HepG2 (cell line): ENCODE results near the gene TTPAL. TPM values are rescaled to one million over a fixed set of nuclear protein-coding genes. Genes with fewer than 3 reads are reported as not detected.
A peak's percentile ranks its signal among the peaks of the same experiment; 100 is the strongest.

ENCODE experiments used
- ATF7 ChIP-seq, 2 experiments: fragments of 450-650 bp in 1 of 2; sonication (generic) in 1 of 2; formaldehyde crosslinking in 1 of 2; IDR thresholded peaks; 2 replicates each; pipeline versions ENCODE4 v1.4.0 to v1.6.1; 2016 to 2020; ENCODE audit warnings: antibody characterized with exemption in 1 of 2, mild to moderate bottlenecking in 1 of 2, missing genetic modification reagents in 1 of 2
- BCL6 ChIP-seq: IDR thresholded peaks from 2 replicates; pipeline ENCODE4 v1.6.1; 2016; ENCODE audit warnings: missing genetic modification reagents, missing compliant biosample characterization
- EP300 ChIP-seq, 3 experiments: sonication (generic) in 1 of 3; formaldehyde crosslinking in 1 of 3; IDR thresholded peaks; 2 replicates each; pipeline versions ENCODE4 v1.5.1 to v1.6.1; 2011 to 2020; ENCODE audit warnings: low read depth in 2 of 3, low read length in 2 of 3, borderline replicate concordance in 1 of 3, improper control_type of control experiment in 1 of 3, mild to moderate bottlenecking in 1 of 3, missing genetic modification reagents in 1 of 3, moderate library complexity in 1 of 3
- HINFP ChIP-seq: sonication (generic); formaldehyde crosslinking; IDR thresholded peaks from 2 replicates; pipeline ENCODE4 v1.4.0; 2020; ENCODE audit warnings: low read depth, mild to moderate bottlenecking, missing genetic modification reagents
- IKZF5 ChIP-seq: IDR thresholded peaks from 2 replicates; pipeline ENCODE4 v1.6.1; 2018; ENCODE audit warnings: missing genetic modification reagents, mild to moderate bottlenecking, missing compliant biosample characterization
- MAX ChIP-seq: IDR thresholded peaks from 2 replicates; pipeline ENCODE4 v1.6.1; 2012; ENCODE audit warnings: inconsistent platforms
- MXD3 ChIP-seq: IDR thresholded peaks from 2 replicates; pipeline ENCODE4 v1.6.1; 2016; ENCODE audit warnings: mild to moderate bottlenecking, missing biosample characterization, missing genetic modification reagents
- NFATC3 ChIP-seq: sonication (generic); formaldehyde crosslinking; IDR thresholded peaks from 2 replicates; pipeline ENCODE4 v1.5.1; 2020; ENCODE audit warnings: mild to moderate bottlenecking, missing genetic modification reagents
- NFE2L2 ChIP-seq: fragments of 150-350 bp; IDR thresholded peaks from 2 replicates; pipeline ENCODE4 v1.6.1; 2014; ENCODE audit warnings: low read length
- NR1H2 ChIP-seq: sonication (generic); formaldehyde crosslinking; IDR thresholded peaks from 2 replicates; pipeline ENCODE4 v1.8.1; 2022; ENCODE audit warnings: low read depth, missing genetic modification reagents, borderline replicate concordance
- PLSCR1 ChIP-seq: sonication (generic); formaldehyde crosslinking; IDR thresholded peaks from 2 replicates; pipeline ENCODE4 v1.5.0; 2020; ENCODE audit warnings: missing genetic modification reagents, mild to moderate bottlenecking, borderline replicate concordance
- RAD51 ChIP-seq: fragments of 450-650 bp; IDR thresholded peaks from 2 replicates; pipeline ENCODE4 v1.6.1; 2016; ENCODE audit warnings: borderline replicate concordance
- RFXAP ChIP-seq: sonication (generic); formaldehyde crosslinking; IDR thresholded peaks from 2 replicates; pipeline ENCODE4 v1.4.0; 2020; ENCODE audit warnings: missing genetic modification reagents, borderline replicate concordance
- SMARCC2 ChIP-seq: fragments of 450-650 bp; IDR thresholded peaks from 2 replicates; pipeline ENCODE4 v1.6.1; 2017; ENCODE audit warnings: antibody characterized with exemption, mild to moderate bottlenecking
- SRY ChIP-seq: sonication (generic); formaldehyde crosslinking; IDR thresholded peaks from 2 replicates; pipeline ENCODE4 v1.8.0; 2022; ENCODE audit warnings: mild to moderate bottlenecking, missing genetic modification reagents
- TEF ChIP-seq: sonication (generic); formaldehyde crosslinking; IDR thresholded peaks from 2 replicates; pipeline ENCODE4 v1.5.0; 2020; ENCODE audit warnings: missing genetic modification reagents
- THAP11 ChIP-seq: IDR thresholded peaks from 2 replicates; pipeline ENCODE4 v1.6.1; 2016; ENCODE audit warnings: missing biosample characterization, missing genetic modification reagents
- U2AF2 ChIP-seq: fragments of 200-400 bp; formaldehyde crosslinking; IDR thresholded peaks from 2 replicates; pipeline ENCODE4 v1.6.1; 2017; ENCODE audit warnings: low read depth, mild to moderate bottlenecking, low read length
- ZNF275 ChIP-seq: sonication (generic); formaldehyde crosslinking; IDR thresholded peaks from 2 replicates; pipeline ENCODE4 v1.8.0; 2022; ENCODE audit warnings: missing genetic modification reagents, mild to moderate bottlenecking, inconsistent platforms, borderline replicate concordance
- ZNF276 ChIP-seq: sonication (generic); formaldehyde crosslinking; IDR thresholded peaks from 2 replicates; pipeline ENCODE4 v1.4.0; 2020; ENCODE audit warnings: mild to moderate bottlenecking, low read depth, missing genetic modification reagents
- ZNF451 ChIP-seq: sonication (generic); formaldehyde crosslinking; IDR thresholded peaks from 2 replicates; pipeline ENCODE4 v1.5.0; 2020; ENCODE audit warnings: mild to moderate bottlenecking, missing genetic modification reagents
- ZNF776 ChIP-seq: sonication (generic); formaldehyde crosslinking; IDR thresholded peaks from 2 replicates; pipeline ENCODE4 v1.4.0; 2020; ENCODE audit warnings: mild to moderate bottlenecking, missing genetic modification reagents
- polyA plus RNA-seq, 8 experiments: library from polyadenylated mRNA; depleted of rRNA in 3 of 8; stranded (reverse) in 7 of 8; unstranded in 1 of 8; fragments of >200 nt; fragmentation: Illumina TruSeq in 4 of 8; extraction: Trizol in 4 of 8; gene quantifications; 2 replicates each; pipeline versions ENCODE4 v1.2.1 to v1.2.3, GENCODE V29; 2011 to 2016; ENCODE audit warnings: low read depth in 4 of 8, missing spikeins in 1 of 8, mixed read lengths in 1 of 8; ENCODE audit not compliant: insufficient read depth in 1 of 8
- total RNA-seq, 5 experiments: library from RNA; depleted of rRNA; stranded (reverse); fragments of >200 nt; fragmentation: Illumina TruSeq; extraction: Trizol; gene quantifications; 2 replicates each; pipeline ENCODE4 v1.2.3, GENCODE V29; 2016; ENCODE audit warnings: low read depth in 1 of 5

The TTPAL gene
- total and polyA plus RNA-seq, 2 of the 13 experiments (the other 11 are each of a cell fraction or from before 2014, with no cell fraction given), result 4.3 to 18.8 TPM

- TF ChIP-seq ZNF776 (CRISPR knock-in tag) (no peak), IKZF5 (CRISPR knock-in tag) (peak; percentile 55; the same call in 1 of the 2 replicates), SRY (no peak), ZNF276 (CRISPR knock-in tag) (no peak), PLSCR1 (no peak), NR1H2 (no peak), MXD3 (CRISPR knock-in tag) (no peak), SMARCC2 (no peak), RAD51 (no peak), BCL6 (CRISPR knock-in tag) (peak; percentile 56), U2AF2 (no peak), ZNF451 (no peak), TEF (no peak), ATF7 (IDR thresholded peaks at IDR 0.05) (no peak), ATF7 (CRISPR knock-in tag; IDR thresholded peaks at IDR 0.05) (no peak), HINFP (CRISPR knock-in tag) (peak; percentile 45; the same call in 1 of the 2 replicates), ZNF275 (CRISPR knock-in tag) (no peak), NFATC3 (CRISPR knock-in tag) (no peak), NFE2L2 (no peak), RFXAP (CRISPR knock-in tag) (no peak), EP300 (IDR thresholded peaks at IDR 0.05; ENCODE audit: low read depth in 2 of 2, low read length in 2 of 2) (0 out of 4 replicates have a peak, but pooled peaks of 1 of the 2 experiments have one; percentile 18), EP300 (CRISPR knock-in tag; IDR thresholded peaks at IDR 0.05; ENCODE audit: borderline replicate concordance) (peak; percentile 40; the same call in 1 of the 2 replicates), MAX (no peak), THAP11 (CRISPR knock-in tag) (peak; percentile 63)
These were observed 4.2 kb upstream of the TTPAL start (continued) for GRCh38 chr20:44471481-44471882.
